MM.1S (cell line): ENCODE data around the gene TIGIT.

Source experiments
- EZH2 ChIP-seq: fragments of 300-600 bp; sonication (generic); optimal IDR thresholded peaks from 2 replicates; pipeline ENCODE3; 2017; ENCODE audit warnings: low read depth, mild to moderate bottlenecking, antibody characterized with exemption, low read length, mixed read lengths
- TF ChIP-seq, protein P1 (sequence below): fragments of 300-600 bp; sonication (generic); IDR thresholded peaks from 2 replicates; pipeline ENCODE4 v1.5.1; 2016; ENCODE audit warnings: antibody characterized with exemption, low read length, mixed read lengths

DNA sequence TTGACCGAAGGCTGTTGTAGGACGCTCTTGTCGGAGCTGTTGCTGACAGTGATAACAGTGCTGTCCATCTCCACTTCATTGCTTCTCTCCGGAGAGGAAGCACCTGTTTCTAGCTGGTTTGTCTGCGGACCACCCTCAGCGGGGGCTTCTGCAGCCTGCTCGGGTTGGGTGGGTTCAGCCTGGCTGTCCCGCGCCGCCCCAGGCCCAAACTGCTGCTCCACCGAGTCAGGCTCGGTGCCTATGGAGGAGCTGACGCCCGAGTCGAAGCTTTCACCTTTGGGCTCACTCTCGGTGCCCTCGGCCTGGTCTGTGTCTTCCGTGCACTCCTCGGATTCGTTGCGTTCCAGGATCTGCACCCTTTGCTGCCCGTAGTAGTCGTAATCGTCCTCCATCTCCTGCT lies 56.9 kb downstream of the TIGIT start:
- TF ChIP-seq EZH2 = no peak
- TF ChIP-seq, protein P1, sequence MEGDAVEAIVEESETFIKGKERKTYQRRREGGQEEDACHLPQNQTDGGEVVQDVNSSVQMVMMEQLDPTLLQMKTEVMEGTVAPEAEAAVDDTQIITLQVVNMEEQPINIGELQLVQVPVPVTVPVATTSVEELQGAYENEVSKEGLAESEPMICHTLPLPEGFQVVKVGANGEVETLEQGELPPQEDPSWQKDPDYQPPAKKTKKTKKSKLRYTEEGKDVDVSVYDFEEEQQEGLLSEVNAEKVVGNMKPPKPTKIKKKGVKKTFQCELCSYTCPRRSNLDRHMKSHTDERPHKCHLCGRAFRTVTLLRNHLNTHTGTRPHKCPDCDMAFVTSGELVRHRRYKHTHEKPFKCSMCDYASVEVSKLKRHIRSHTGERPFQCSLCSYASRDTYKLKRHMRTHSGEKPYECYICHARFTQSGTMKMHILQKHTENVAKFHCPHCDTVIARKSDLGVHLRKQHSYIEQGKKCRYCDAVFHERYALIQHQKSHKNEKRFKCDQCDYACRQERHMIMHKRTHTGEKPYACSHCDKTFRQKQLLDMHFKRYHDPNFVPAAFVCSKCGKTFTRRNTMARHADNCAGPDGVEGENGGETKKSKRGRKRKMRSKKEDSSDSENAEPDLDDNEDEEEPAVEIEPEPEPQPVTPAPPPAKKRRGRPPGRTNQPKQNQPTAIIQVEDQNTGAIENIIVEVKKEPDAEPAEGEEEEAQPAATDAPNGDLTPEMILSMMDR = no peak
